ENCODE results near the gene GLS.
"Not testable (repeated sequence)": the region's sequence is repeated elsewhere in the genome, so short reads cannot be mapped to it uniquely, and the experiment has no call there.

The GLS gene

GRCh38 chr2:190933361-190933760, 52.7 kb downstream of the GLS start:
- no peak for DNase-seq (ENCODE audit: low spot score)

- no peak for DNase-seq (ENCODE audit: low spot score)
Observed at GRCh38 chr2:190935054-190935453, 54.4 kb downstream of the GLS start.

DNA sequence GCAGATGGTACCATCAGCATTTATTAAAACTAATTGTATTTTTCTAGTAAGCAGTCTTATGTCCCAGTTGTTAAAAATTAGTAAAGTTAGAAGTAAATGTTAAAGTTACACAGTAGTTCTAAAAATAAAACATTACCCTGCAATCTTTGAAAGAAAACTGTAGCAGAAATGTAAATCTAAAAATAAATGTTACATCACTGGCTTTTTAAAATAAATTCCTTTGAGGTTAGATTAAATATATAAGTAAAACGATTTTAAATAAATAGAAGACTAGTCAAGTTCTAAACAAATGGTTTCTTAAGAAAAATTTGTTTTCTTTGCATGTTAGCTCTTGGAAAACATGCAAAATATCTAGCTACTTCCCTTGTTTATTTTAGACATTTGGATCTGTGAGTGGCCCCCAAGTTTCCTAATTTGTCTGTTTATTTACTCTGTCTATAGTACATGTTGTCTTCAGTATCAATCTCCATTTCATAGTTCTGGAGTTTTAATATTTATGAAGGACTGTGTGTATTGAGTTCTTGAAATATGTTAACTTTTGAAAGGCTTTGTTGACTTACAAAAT, 58.2 kb downstream of the GLS start:
- no peak for DNase-seq (ENCODE audit: low spot score)

DNA sequence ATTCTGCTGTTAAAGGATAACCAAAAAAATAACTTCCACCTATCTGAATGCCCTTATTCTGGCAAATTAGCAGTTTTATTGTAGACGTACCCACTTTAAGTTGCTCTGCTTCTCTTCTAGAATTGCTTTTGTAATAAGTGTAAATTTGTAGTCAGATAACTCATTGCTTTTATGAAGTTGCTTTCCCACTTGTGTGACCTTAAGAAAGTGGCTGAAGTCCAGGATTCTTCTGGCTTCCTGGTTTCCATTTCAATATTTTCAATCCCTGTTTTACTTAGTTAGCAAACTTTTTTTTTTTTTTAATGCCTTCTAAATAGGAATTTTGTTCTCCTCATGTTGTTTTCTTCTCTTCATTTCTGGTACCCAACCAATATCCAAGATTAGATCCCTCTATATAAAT, 59.8 kb downstream of the GLS start:
- DNase-seq (ENCODE audit: low spot score), result no peak

- DNase-seq (ENCODE audit: low spot score), result no peak
Observed at GRCh38 chr2:190941571-190941970, 61.0 kb downstream of the GLS start.

DNA sequence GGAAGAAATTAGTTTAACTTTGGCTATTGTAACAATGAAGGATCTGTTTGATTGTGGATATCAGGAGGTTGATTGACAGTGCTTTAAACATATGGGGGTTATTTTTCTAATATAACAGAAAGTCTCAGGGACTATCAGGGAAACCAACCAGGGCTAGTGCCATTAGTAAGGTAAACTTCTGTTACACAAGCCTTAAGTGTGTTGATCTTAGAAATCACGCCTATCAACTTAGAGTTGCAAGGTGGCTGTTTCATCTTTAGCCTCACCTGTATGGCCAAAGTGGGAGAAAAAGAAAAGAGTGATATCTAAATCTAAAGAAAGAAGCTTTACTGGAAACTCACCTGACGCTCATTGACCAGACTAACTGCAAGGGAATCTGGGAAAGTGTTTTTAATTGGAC, 62.1 kb downstream of the GLS start:
- DNase-seq (ENCODE audit: low spot score), result no peak

DNA sequence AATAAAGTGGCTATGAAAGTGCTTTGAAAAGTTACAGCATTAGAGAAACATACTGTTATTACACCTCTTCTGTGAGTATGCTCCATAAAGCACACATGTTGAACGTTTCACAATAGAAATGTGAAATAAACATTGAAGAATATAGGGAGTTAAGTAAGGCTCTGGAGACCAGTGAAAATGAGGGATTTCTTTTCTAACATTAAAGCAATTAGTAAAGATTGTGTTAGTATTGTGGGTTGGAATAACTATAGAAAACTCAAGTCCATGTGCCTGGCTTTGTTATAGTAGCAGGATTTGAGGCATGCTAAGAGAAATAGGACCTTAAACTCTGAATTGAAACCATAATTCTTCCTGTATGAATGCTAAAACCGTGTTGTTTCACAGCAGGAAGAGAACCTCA, 63.1 kb downstream of the GLS start:
- DNase-seq (ENCODE audit: low spot score), result no peak

DNA sequence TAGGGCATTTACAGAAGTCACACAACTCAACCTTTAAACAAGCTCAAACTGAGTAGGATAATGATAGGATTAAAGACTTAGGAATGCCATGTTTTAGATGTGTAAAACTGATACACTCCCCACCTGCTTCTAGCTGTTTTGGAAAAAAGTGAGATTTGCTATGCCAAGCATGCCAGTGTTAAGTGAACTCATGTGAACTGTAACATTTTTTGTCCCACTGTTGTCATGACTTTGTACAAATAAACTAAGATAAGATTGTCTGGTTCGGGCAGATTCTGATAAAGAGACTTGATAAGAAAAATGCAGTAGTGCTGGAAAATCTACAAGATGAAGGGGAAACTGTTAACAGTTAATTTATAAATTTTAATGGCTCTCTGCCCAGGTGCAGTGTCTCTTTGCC, 66.5 kb downstream of the GLS start:
- no peak for DNase-seq (ENCODE audit: low spot score)

GRCh38 chr2:190947711-190948251, 67.2 kb downstream of the GLS start:
- no peak for DNase-seq (ENCODE audit: low spot score)

- no peak for DNase-seq (ENCODE audit: low spot score)
Observed at GRCh38 chr2:190948671-190949070, 68.0 kb downstream of the GLS start.

DNA sequence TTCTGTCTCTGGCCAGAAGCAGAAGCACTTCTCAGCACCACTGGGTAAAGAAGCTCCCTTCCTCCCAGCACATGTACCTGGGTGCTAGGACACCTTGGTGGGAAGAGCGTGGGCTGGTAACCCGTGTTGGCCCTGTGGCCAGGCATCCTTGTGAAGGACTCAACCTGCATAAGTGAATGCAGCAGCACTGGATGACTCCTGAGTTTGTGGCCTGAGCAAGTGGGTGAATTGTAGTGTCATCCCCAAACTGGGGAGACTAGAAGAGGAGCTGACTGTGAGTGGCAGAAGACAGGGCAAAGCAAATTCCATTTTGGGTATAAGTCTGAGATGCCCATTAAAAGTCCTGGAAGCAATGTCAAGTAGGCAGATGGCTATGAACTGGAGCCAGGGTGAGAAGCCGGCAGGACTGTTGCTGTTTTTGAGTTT, 70.0 kb downstream of the GLS start:
- no peak for DNase-seq (ENCODE audit: low spot score)

DNA sequence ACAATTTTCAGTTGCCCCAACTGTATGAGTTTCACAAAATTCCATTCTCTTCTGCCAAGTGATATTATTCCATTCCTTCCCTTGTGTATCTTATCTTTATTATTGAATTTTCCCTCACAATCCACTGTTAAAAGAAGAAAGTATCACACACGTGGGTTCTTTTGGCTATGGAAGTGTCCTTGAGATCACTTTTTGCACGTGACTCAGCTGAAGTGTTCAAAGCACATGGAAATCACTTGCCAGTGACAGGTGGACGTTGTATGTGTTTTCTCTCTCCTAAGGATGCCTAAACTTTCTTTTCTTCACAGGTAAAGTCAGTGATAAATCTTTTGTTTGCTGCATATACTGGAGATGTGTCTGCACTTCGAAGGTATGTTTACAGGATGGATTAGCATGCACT, 72.6 kb downstream of the GLS start:
- DNase-seq (ENCODE audit: low spot score), result no peak

DNA sequence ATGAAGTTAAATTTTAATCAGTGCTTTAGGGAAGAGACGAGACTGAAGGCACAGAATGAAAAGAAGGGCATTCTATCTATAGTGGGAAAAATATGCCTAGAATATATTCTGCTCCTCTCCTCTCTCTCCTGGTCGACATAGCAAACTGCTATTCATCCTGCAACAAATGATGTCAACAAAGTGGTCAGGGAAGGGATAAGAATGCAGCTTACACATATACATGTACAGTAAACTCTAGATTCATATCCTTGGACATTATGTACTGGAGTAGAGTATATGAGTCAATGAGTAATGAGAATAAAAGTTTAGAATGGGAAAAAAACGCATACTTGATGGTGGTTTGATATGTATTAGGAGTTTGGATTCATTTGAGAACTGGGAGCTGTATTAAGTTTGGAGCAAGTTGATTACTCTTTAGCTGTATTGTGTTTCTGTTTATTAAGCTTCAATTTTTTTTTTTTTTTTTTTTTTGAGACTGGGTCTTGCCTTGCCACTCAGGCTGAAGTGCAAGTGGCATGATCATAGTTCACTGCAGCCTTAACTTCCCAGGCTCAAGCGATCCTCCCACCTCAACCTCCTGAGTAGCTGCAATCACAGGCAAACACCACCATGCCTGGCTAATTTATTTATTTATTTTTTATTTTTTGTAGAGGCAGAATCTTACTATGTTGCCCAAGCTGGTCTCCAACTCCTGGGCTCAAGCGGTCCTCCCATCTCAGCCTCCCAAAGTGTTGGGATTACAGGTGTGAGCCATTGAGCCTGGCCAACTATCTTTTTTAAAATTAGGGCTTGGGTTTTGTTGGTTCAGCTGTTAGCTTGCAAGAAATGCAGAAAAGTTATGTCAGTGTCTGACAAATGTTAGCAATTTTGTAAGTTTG, 79.5 kb downstream of the GLS start:
- DNase-seq (ENCODE audit: low spot score), result no peak

- not testable (repeated sequence) for DNase-seq (ENCODE audit: low spot score)
Observed at GRCh38 chr2:190961117-190961516, 80.5 kb downstream of the GLS start.

- no peak for DNase-seq (ENCODE audit: low spot score)
Observed at GRCh38 chr2:190961918-190962487, 81.4 kb downstream of the GLS start.

- no peak for DNase-seq (ENCODE audit: low spot score)
Observed at GRCh38 chr2:190963088-190963487, 82.5 kb downstream of the GLS start.

- DNase-seq (ENCODE audit: low spot score), result no peak
Observed at GRCh38 chr2:190964170-190964795, 83.7 kb downstream of the GLS start.

- DNase-seq (ENCODE audit: low spot score), result no peak
Observed at GRCh38 chr2:190965580-190966222, 85.1 kb downstream of the GLS start.

DNA sequence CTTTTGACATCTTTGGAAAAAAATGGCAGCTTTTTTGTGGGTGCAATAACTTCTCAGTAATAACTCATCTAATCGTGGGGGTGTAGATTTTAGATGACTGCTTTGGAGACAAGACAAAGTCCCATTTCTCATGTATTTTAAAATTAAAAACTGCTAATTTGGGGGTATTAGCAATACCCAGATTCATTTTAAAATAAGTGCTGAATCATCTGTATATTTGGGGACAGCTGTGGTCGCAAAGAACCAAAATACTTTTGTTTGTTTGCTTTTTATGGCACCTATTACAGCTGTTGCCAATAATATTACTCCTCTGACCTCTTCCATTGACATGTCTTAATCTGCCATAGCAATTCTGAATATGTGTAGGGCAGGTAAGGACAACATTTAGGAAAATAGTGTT, 87.9 kb downstream of the GLS start:
- DNase-seq (ENCODE audit: low spot score), result no peak

DNA sequence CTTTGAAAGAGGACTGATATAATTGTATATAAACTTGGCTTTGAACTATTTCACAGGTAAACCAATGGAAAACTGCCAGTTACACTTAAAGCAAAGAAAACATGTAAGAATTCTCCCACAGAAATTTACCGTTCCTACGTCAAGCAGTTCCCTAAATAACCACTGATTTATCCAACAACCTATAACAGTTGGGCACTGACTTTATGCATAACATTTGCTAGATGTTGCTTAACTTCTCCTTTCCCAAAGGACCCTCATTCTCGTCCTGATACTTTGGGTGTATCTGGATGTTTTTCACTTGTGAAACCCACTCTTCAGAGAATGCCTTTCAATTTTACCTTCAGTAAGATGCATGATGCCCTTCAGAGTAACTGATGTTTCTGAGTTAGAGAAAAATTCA, 89.5 kb downstream of the GLS start:
- no peak for DNase-seq (ENCODE audit: low spot score)

- DNase-seq (ENCODE audit: low spot score), result no peak
Observed at GRCh38 chr2:190970873-190971506, 90.4 kb downstream of the GLS start.

GRCh38 chr2:190972213-190972612, 91.6 kb downstream of the GLS start:
- no peak for DNase-seq (ENCODE audit: low spot score)
